GM23338 (cell line): Measurements from ENCODE around the gene TBC1D2B.

ENCODE experiments used
- CREB1 ChIP-seq: fragments of 250-450 bp; sonication (Bioruptor Pico); IDR thresholded peaks from 2 replicates; pipeline ENCODE4 v1.5.0; 2020; ENCODE audit warnings: low read depth, mild to moderate bottlenecking, moderate library complexity
- CTCF ChIP-seq, 2 experiments: fragments of 200-600 bp in 1 of 2; sonication (generic) in 1 of 2; conservative IDR thresholded peaks; 2 replicates each; pipeline versions ENCODE4 v1.5.1 to v1.6.1; 2016 to 2017; ENCODE audit warnings: antibody characterized with exemption in 2 of 2, low read depth in 2 of 2, mild to moderate bottlenecking in 2 of 2, moderate library complexity in 1 of 2
- ETS1 ChIP-seq: IDR thresholded peaks from 2 replicates; pipeline ENCODE4 v1.6.1; 2016; ENCODE audit warnings: antibody characterized with exemption
- EZH2 ChIP-seq: fragments of 200-600 bp; sonication (generic); IDR thresholded peaks from one replicate; pipeline ENCODE4 v1.8.0; 2017; ENCODE audit warnings: antibody characterized with exemption, mild to moderate bottlenecking, low read depth; ENCODE audit not compliant: unreplicated experiment
- EZH2phosphoT487 ChIP-seq: fragments of 200-600 bp; sonication (generic); IDR thresholded peaks from one replicate; pipeline ENCODE4 v1.8.1; 2018; ENCODE audit warnings: antibody characterized with exemption; ENCODE audit not compliant: unreplicated experiment
- JUNB ChIP-seq: IDR thresholded peaks from one replicate; pipeline ENCODE4 v1.6.1; 2016; ENCODE audit warnings: antibody characterized with exemption; ENCODE audit not compliant: unreplicated experiment
- NANOG ChIP-seq: IDR thresholded peaks from 2 replicates; pipeline ENCODE4 v1.6.1; 2016; ENCODE audit warnings: antibody characterized with exemption, borderline replicate concordance
- POLR2AphosphoS5 ChIP-seq: IDR thresholded peaks from 2 replicates; pipeline ENCODE4 v1.6.1; 2016; ENCODE audit warnings: antibody characterized with exemption, low read depth
- REST ChIP-seq: IDR thresholded peaks from one replicate; pipeline ENCODE4 v1.6.1; 2018; ENCODE audit warnings: antibody characterized with exemption; ENCODE audit not compliant: unreplicated experiment
- STAT1 ChIP-seq: IDR thresholded peaks from one replicate; pipeline ENCODE4 v1.6.1; 2016; ENCODE audit warnings: antibody characterized with exemption; ENCODE audit not compliant: unreplicated experiment
- ZNF114 ChIP-seq: fragments of 250-450 bp; sonication (Bioruptor Pico); IDR thresholded peaks from 2 replicates; pipeline ENCODE4 v1.5.0; 2020; ENCODE audit warnings: mild to moderate bottlenecking, moderate library complexity
- ZNF331 ChIP-seq: fragments of 250-450 bp; sonication (Bioruptor Pico); IDR thresholded peaks from 2 replicates; pipeline ENCODE4 v1.5.0; 2020; ENCODE audit warnings: low read depth, mild to moderate bottlenecking, moderate library complexity
- ZNF462 ChIP-seq: fragments of 250-450 bp; sonication (Bioruptor Pico); IDR thresholded peaks from 2 replicates; pipeline ENCODE4 v1.5.0; 2020; ENCODE audit warnings: mild to moderate bottlenecking, moderate library complexity

GRCh38 chr15:78032671-78033070 lies 44.8 kb downstream of the TBC1D2B start:
- no peak for TF ChIP-seq POLR2AphosphoS5
- no peak for TF ChIP-seq CTCF (conservative IDR thresholded peaks at IDR 0.05; ENCODE audit: low read depth in 2 of 2)
- TF ChIP-seq EZH2phosphoT487, result no peak
- no peak for TF ChIP-seq JUNB
- TF ChIP-seq EZH2, result no peak
- no peak for TF ChIP-seq REST
- no peak for TF ChIP-seq NANOG
- no peak for TF ChIP-seq CREB1
- no peak for TF ChIP-seq STAT1
- TF ChIP-seq ZNF114 (CRISPR knock-in tag), result no peak
- TF ChIP-seq ETS1, result no peak
- no peak for TF ChIP-seq ZNF331 (CRISPR knock-in tag)
- TF ChIP-seq ZNF462 (CRISPR knock-in tag), result no peak
